Muscle layer of duodenum (tissue), 2 donors: Measurements from ENCODE around the gene ABCC1.

Experiments used
- H3K27ac ChIP-seq: one replicate; pipeline ENCODE4 v1.7.0; 2013; ENCODE audit warnings: mild to moderate bottlenecking, low read length
- H3K27me3 ChIP-seq: one replicate; pipeline ENCODE4 v1.7.0; 2013; ENCODE audit warnings: low read depth, mild to moderate bottlenecking, control low read depth, low read length
- H3K36me3 ChIP-seq, 2 donors: one replicate each; pipeline ENCODE4 v1.7.0; 2013; ENCODE audit warnings: low read length in 2 of 2, control low read depth in 1 of 2, mild to moderate bottlenecking in 1 of 2; ENCODE audit not compliant: insufficient read depth in 2 of 2, control insufficient read depth in 1 of 2
- H3K4me1 ChIP-seq, 2 donors: one replicate each; pipeline ENCODE4 v1.7.0; 2013; ENCODE audit warnings: low read length in 2 of 2, mild to moderate bottlenecking in 2 of 2, control low read depth in 1 of 2, moderate library complexity in 1 of 2; ENCODE audit not compliant: insufficient read depth in 2 of 2, control insufficient read depth in 1 of 2
- H3K4me3 ChIP-seq, 2 donors: one replicate each; pipeline ENCODE4 v1.7.0; 2013; ENCODE audit warnings: low read length in 2 of 2, low read depth in 1 of 2, mild to moderate bottlenecking in 1 of 2
- H3K9me3 ChIP-seq, 2 donors: one replicate each; pipeline ENCODE4 v1.7.0; 2013; ENCODE audit warnings: low read length in 2 of 2, control low read depth in 1 of 2, mild to moderate bottlenecking in 1 of 2; ENCODE audit not compliant: control insufficient read depth in 1 of 2
- donor health status: healthy.

Gene ABCC1

GRCh38 chr16:16138034-16138635, 188.7 kb downstream of the ABCC1 start:
- Histone ChIP-seq H3K27me3 (no peaks in the 10 kb centered on the region), H3K4me3 (no peak overlapping the region), H3K36me3 (peaks cover 59 to 85% of the 10 kb centered on the region in 2 donors), H3K4me1 (peaks cover 0 to 3% of the 10 kb centered on the region in 2 donors), H3K9me3 (no peaks in the 10 kb centered on the region), H3K27ac (no peak overlapping the region)

- no peak overlapping the region for H3K4me3 ChIP-seq
- H3K4me1 ChIP-seq, result peaks cover 0 to 3% of the 10 kb centered on the region in 2 donors
- H3K9me3 ChIP-seq, result no peaks in the 10 kb centered on the region
- H3K36me3 ChIP-seq, result peaks cover 54 to 83% of the 10 kb centered on the region in 2 donors
- no peaks in the 10 kb centered on the region for H3K27me3 ChIP-seq
- no peak overlapping the region for H3K27ac ChIP-seq
Observed at GRCh38 chr16:16139061-16139460, 189.6 kb downstream of the ABCC1 start.

- Histone ChIP-seq H3K9me3 (no peaks in the 10 kb centered on the region), H3K36me3 (peaks cover 50 to 75% of the 10 kb centered on the region in 2 donors)
Observed at GRCh38 chr16:16139806-16140205, 190.4 kb downstream of the ABCC1 start.

GRCh38 chr16:16140537-16140936, 191.1 kb downstream of the ABCC1 start:
- Histone ChIP-seq H3K4me3 (no peak overlapping the region), H3K4me1 (peaks cover 0 to 3% of the 10 kb centered on the region in 2 donors), H3K27ac (no peak overlapping the region), H3K36me3 (peaks cover 46 to 68% of the 10 kb centered on the region in 2 donors), H3K27me3 (no peaks in the 10 kb centered on the region), H3K9me3 (no peaks in the 10 kb centered on the region)

More at GRCh38 chr16:16139806-16140205, 190.4 kb downstream of the ABCC1 start:
- Histone ChIP-seq H3K4me1 (peaks cover 0 to 3% of the 10 kb centered on the region in 2 donors), H3K27me3 (no peaks in the 10 kb centered on the region), H3K27ac (no peak overlapping the region), H3K4me3 (no peak overlapping the region)

- Histone ChIP-seq H3K27ac (no peak overlapping the region), H3K27me3 (no peaks in the 10 kb centered on the region), H3K4me1 (peaks cover 0 to 3% of the 10 kb centered on the region in 2 donors), H3K4me3 (no peak overlapping the region), H3K9me3 (no peaks in the 10 kb centered on the region), H3K36me3 (peaks cover 46 to 62% of the 10 kb centered on the region in 2 donors)
Observed at GRCh38 chr16:16141141-16141540, 191.7 kb downstream of the ABCC1 start.

- H3K27me3 ChIP-seq, result no peaks in the 10 kb centered on the region
- H3K4me1 ChIP-seq, result peaks cover 0 to 8% of the 10 kb centered on the region in 2 donors
- H3K27ac ChIP-seq, result no peak overlapping the region
- no peak overlapping the region for H3K4me3 ChIP-seq
- H3K9me3 ChIP-seq, result no peaks in the 10 kb centered on the region
- peaks cover 38 to 54% of the 10 kb centered on the region in 2 donors for H3K36me3 ChIP-seq
Observed at GRCh38 chr16:16141784-16142396, 192.5 kb downstream of the ABCC1 start.

- Histone ChIP-seq H3K36me3 (peaks cover 30 to 41% of the 10 kb centered on the region in 2 donors), H3K4me3 (no peak overlapping the region), H3K27me3 (no peaks in the 10 kb centered on the region), H3K4me1 (peaks cover 0 to 10% of the 10 kb centered on the region in 2 donors), H3K9me3 (no peaks in the 10 kb centered on the region), H3K27ac (no peak overlapping the region)
Observed at GRCh38 chr16:16143038-16143763, 193.8 kb downstream of the ABCC1 start.

- no peak overlapping the region for H3K27ac ChIP-seq
- H3K4me3 ChIP-seq, result no peak overlapping the region
- H3K4me1 ChIP-seq, result peaks cover 0 to 17% of the 10 kb centered on the region in 2 donors
- peaks cover 23 to 34% of the 10 kb centered on the region in 2 donors for H3K36me3 ChIP-seq
- H3K9me3 ChIP-seq, result no peaks in the 10 kb centered on the region
- H3K27me3 ChIP-seq, result no peaks in the 10 kb centered on the region
Observed at GRCh38 chr16:16143931-16144330, 194.5 kb downstream of the ABCC1 start.

GRCh38 chr16:16144416-16144815, 195.0 kb downstream of the ABCC1 start:
- Histone ChIP-seq H3K27me3 (no peaks in the 10 kb centered on the region), H3K4me1 (peaks cover 0 to 18% of the 10 kb centered on the region in 2 donors), H3K27ac (no peak overlapping the region), H3K36me3 (peaks cover 21 to 30% of the 10 kb centered on the region in 2 donors), H3K4me3 (no peak overlapping the region), H3K9me3 (no peaks in the 10 kb centered on the region)

- no peak overlapping the region for H3K27ac ChIP-seq
- no peak overlapping the region for H3K4me3 ChIP-seq
- no peaks in the 10 kb centered on the region for H3K27me3 ChIP-seq
- H3K36me3 ChIP-seq, result peaks cover 17 to 24% of the 10 kb centered on the region in 2 donors
- no peaks in the 10 kb centered on the region for H3K9me3 ChIP-seq
- peaks cover 0 to 27% of the 10 kb centered on the region in 2 donors for H3K4me1 ChIP-seq
Observed at GRCh38 chr16:16145286-16145685, 195.9 kb downstream of the ABCC1 start.
